B cell (primary cell): ENCODE data around the gene PLD4. TPM values are rescaled to one million over a fixed set of nuclear protein-coding genes. Genes with fewer than 3 reads are reported as not detected.
"Not testable (repeated sequence)": the region's sequence is repeated elsewhere in the genome, so short reads cannot be mapped to it uniquely, and the experiment has no call there.

Source experiments
- ATAC-seq: fragments of 200-7000 bp; cut with Tn5 transposase; one replicate; pipeline ENCODE4 v1.10.0; 2021; ENCODE audit warnings: low read depth, mild to moderate bottlenecking, moderate number of reproducible peaks, moderate library complexity
- CTCF ChIA-PET: fragments of 350-600 bp; sonication (Branson Sonifier 250); formaldehyde crosslinking; loops from one replicate; lab custom pipeline; 2021; ENCODE audit warnings: antibody characterized with exemption, inconsistent platforms; lab: Charles Lee
- POLR2A ChIA-PET: fragments of 350-600 bp; sonication (Branson Sonifier 250); formaldehyde crosslinking; loops from one replicate; lab custom pipeline; 2021; ENCODE audit warnings: antibody characterized with exemption; lab: Charles Lee
- DNase-seq: peaks from one replicate; pipeline ENCODE4 v3.0.0; 2013
- H2AFZ ChIP-seq: 2 replicates; pipeline ENCODE4 v1.6.1; 2012; ENCODE audit warnings: mild to moderate bottlenecking, low read depth, low read length; ENCODE audit not compliant: insufficient read depth, poor library complexity, severe bottlenecking
- H3K27ac ChIP-seq, 2 donors: 1 replicate in 1 of 2; 2 replicates in 1 of 2; pipeline ENCODE4 v1.5.1; 2012 to 2013; ENCODE audit warnings: low read length in 2 of 2, mild to moderate bottlenecking in 2 of 2, moderate library complexity in 1 of 2
- H3K27me3 ChIP-seq, 4 experiments: fragments of 200-600 bp in 1 of 4; sonication (generic) in 1 of 4; replicated peaks in 1 of 4; 1 replicate in 2 of 4; 2 replicates in 2 of 4; pipeline versions ENCODE4 v1.6.1 to v1.7.0; 2013 to 2016; ENCODE audit warnings: low read length in 3 of 4, mild to moderate bottlenecking in 2 of 4, mixed read lengths in 1 of 4, moderate library complexity in 1 of 4; ENCODE audit not compliant: insufficient read depth in 4 of 4, control insufficient read depth in 3 of 4; ENCODE audit errors: control extremely low read depth in 1 of 4
- H3K36me3 ChIP-seq, 2 experiments: replicated peaks in 1 of 2; 1 replicate in 1 of 2; 2 replicates in 1 of 2; pipeline versions ENCODE4 v1.6.1 to v1.7.1; 2013; ENCODE audit warnings: low read length in 1 of 2; ENCODE audit not compliant: insufficient read depth in 2 of 2, control insufficient read depth in 1 of 2; ENCODE audit errors: control extremely low read depth in 1 of 2, extremely low read depth in 1 of 2
- H3K4me1 ChIP-seq, 2 donors: fragments of 200-600 bp in 1 of 2; sonication (generic) in 1 of 2; 1 replicate in 1 of 2; 2 replicates in 1 of 2; pipeline versions ENCODE4 v1.5.1 to v1.6.1; 2013 to 2017; ENCODE audit warnings: low read length in 2 of 2; ENCODE audit not compliant: control insufficient read depth in 2 of 2, insufficient read depth in 2 of 2
- H3K4me2 ChIP-seq: replicated peaks from 2 replicates; pipeline ENCODE3; 2012; ENCODE audit warnings: mild to moderate bottlenecking, low read depth, low read length; ENCODE audit not compliant: poor library complexity, severe bottlenecking
- H3K4me3 ChIP-seq, 5 experiments: fragments of 200-600 bp in 1 of 5; sonication (generic) in 1 of 5; 1 replicate in 3 of 5; 2 replicates in 2 of 5; pipeline versions ENCODE4 v1.5.1 to v1.7.0; 2011 to 2016; ENCODE audit warnings: low read length in 4 of 5, mild to moderate bottlenecking in 4 of 5, low read depth in 2 of 5, control low read depth in 1 of 5, moderate library complexity in 1 of 5; ENCODE audit not compliant: insufficient read depth in 1 of 5; ENCODE audit errors: control extremely low read depth in 1 of 5, extremely low read depth in 1 of 5
- H3K79me2 ChIP-seq: fragments of 200-600 bp; sonication (generic); one replicate; pipeline ENCODE4 v1.6.0; 2016; ENCODE audit warnings: low read length; ENCODE audit not compliant: control insufficient read depth, insufficient read depth
- H3K9ac ChIP-seq: fragments of 200-600 bp; sonication (generic); 2 replicates; pipeline ENCODE4 v1.6.1; 2017; ENCODE audit warnings: mild to moderate bottlenecking, low read length, moderate library complexity
- H3K9me3 ChIP-seq, 3 donors: one replicate each; pipeline versions ENCODE4 v1.6.1 to v1.7.1; 2013; ENCODE audit warnings: low read length in 2 of 3; ENCODE audit not compliant: control insufficient read depth in 2 of 3, insufficient read depth in 1 of 3; ENCODE audit errors: control extremely low read depth in 1 of 3
- H4K20me1 ChIP-seq: 2 replicates; pipeline ENCODE4 v1.6.0; 2012; ENCODE audit warnings: mild to moderate bottlenecking, low read length; ENCODE audit not compliant: insufficient read depth, control insufficient read depth, poor library complexity, severe bottlenecking
- H3K27ac Mint-ChIP-seq: one replicate; pipeline ENCODE4 v1.8.0; 2021; ENCODE audit warnings: mixed read lengths
- H3K27me3 Mint-ChIP-seq: one replicate; pipeline ENCODE4 v1.8.0; 2021; ENCODE audit warnings: mixed read lengths
- H3K4me1 Mint-ChIP-seq: one replicate; pipeline ENCODE4 v1.8.0; 2021; ENCODE audit warnings: mixed read lengths
- H3K4me3 Mint-ChIP-seq: one replicate; pipeline ENCODE4 v1.8.0; 2021; ENCODE audit warnings: mixed read lengths
- H3K9me3 Mint-ChIP-seq: one replicate; pipeline ENCODE4 v1.8.0; 2022; ENCODE audit warnings: mixed read lengths; ENCODE audit not compliant: insufficient read depth
- WGBS: methylation state at CpG from one replicate; pipeline ENCODE4 v1.1.5; 2013; ENCODE audit warnings: missing lambda C conversion rate; ENCODE audit not compliant: insufficient coverage; 5-methylcytosine and 5-hydroxymethylcytosine counted together
- intact Hi-C: fragments of 100-400 bp; cut with micrococcal nuclease; formaldehyde crosslinking; loops from one replicate; pipeline ENCODE4 v1.10.0; 2022
- polyA plus RNA-seq: library from polyadenylated mRNA; depleted of rRNA; stranded (reverse); fragments of >200 nt; gene quantifications from 2 replicates; pipeline ENCODE4 v1.2.3, GENCODE V29; 2012
- total RNA-seq, 2 donors: library from RNA; stranded (reverse); fragments of 120-200 nt in 1 of 2; gene quantifications; 1 replicate in 1 of 2; 2 replicates in 1 of 2; pipeline versions ENCODE4 v1.2.3 to v1.2.4, GENCODE V29; 2013 to 2022

The PLD4 gene
- total and polyA plus RNA-seq, 2 donors (not counting 1 experiment from before 2014, with no cell fraction given): 49.9 to 79.7 TPM

- peaks cover 0 to 11% (median 0%) of the 10 kb centered on the region in 4 experiments for H3K27me3 ChIP-seq
- POLR2A ChIA-PET, H3K9ac ChIP-seq, H3K27ac ChIP-seq, intact Hi-C loops, H3K4me1 Mint-ChIP-seq, H4K20me1 ChIP-seq, H3K79me2 ChIP-seq, H3K9me3 Mint-ChIP-seq, H3K4me3 Mint-ChIP-seq, H3K4me3 ChIP-seq, DNase-seq, H3K36me3 ChIP-seq, H3K9me3 ChIP-seq, CTCF ChIA-PET, H2AFZ ChIP-seq, H3K27ac Mint-ChIP-seq, H3K4me2 ChIP-seq, H3K4me1 ChIP-seq, ATAC-seq: not testable (repeated sequence)
- WGBS: 55% methylated on average over 20 of the region's 38 CpGs
- H3K27me3 Mint-ChIP-seq: peaks cover 29% of the 10 kb centered on the region
These were observed 19.8 kb upstream of the PLD4 start for GRCh38 chr14:104904650-104905578.

- H3K9ac ChIP-seq, H3K4me3 Mint-ChIP-seq, H3K9me3 ChIP-seq, POLR2A ChIA-PET, ATAC-seq, H3K4me1 ChIP-seq, intact Hi-C loops, H3K27ac ChIP-seq, H3K4me3 ChIP-seq, H3K79me2 ChIP-seq, H2AFZ ChIP-seq, H3K4me2 ChIP-seq, H4K20me1 ChIP-seq, DNase-seq, H3K9me3 Mint-ChIP-seq, H3K4me1 Mint-ChIP-seq, CTCF ChIA-PET, H3K36me3 ChIP-seq, H3K27ac Mint-ChIP-seq: not testable (repeated sequence)
- peaks cover 33% of the 10 kb centered on the region for H3K27me3 Mint-ChIP-seq
- WGBS: 76% methylated on average over 23 of the region's 28 CpGs
- H3K27me3 ChIP-seq: peaks cover 0 to 11% (median 0%) of the 10 kb centered on the region in 4 experiments
These were observed 19.1 kb upstream of the PLD4 start for GRCh38 chr14:104905579-104905933.
